B cell (primary cell): Measurements from ENCODE around the gene ISLR2. TPM values are rescaled to one million over a fixed set of nuclear protein-coding genes. Genes with fewer than 3 reads are reported as not detected.

Experiments used
- ATAC-seq: fragments of 200-7000 bp; cut with Tn5 transposase; one replicate; pipeline ENCODE4 v1.10.0; 2021; ENCODE audit warnings: low read depth, mild to moderate bottlenecking, moderate number of reproducible peaks, moderate library complexity
- CTCF ChIA-PET: fragments of 350-600 bp; sonication (Branson Sonifier 250); formaldehyde crosslinking; loops from one replicate; lab custom pipeline; 2021; ENCODE audit warnings: antibody characterized with exemption, inconsistent platforms; lab: Charles Lee
- POLR2A ChIA-PET: fragments of 350-600 bp; sonication (Branson Sonifier 250); formaldehyde crosslinking; loops from one replicate; lab custom pipeline; 2021; ENCODE audit warnings: antibody characterized with exemption; lab: Charles Lee
- DNase-seq: peaks from one replicate; pipeline ENCODE4 v3.0.0; 2013
- H2AFZ ChIP-seq: 2 replicates; pipeline ENCODE4 v1.6.1; 2012; ENCODE audit warnings: mild to moderate bottlenecking, low read depth, low read length; ENCODE audit not compliant: insufficient read depth, poor library complexity, severe bottlenecking
- H3K27ac ChIP-seq, 2 donors: 1 replicate in 1 of 2; 2 replicates in 1 of 2; pipeline ENCODE4 v1.5.1; 2012 to 2013; ENCODE audit warnings: low read length in 2 of 2, mild to moderate bottlenecking in 2 of 2, moderate library complexity in 1 of 2
- H3K27me3 ChIP-seq, 4 experiments: fragments of 200-600 bp in 1 of 4; sonication (generic) in 1 of 4; replicated peaks in 1 of 4; 1 replicate in 2 of 4; 2 replicates in 2 of 4; pipeline versions ENCODE4 v1.6.1 to v1.7.0; 2013 to 2016; ENCODE audit warnings: low read length in 3 of 4, mild to moderate bottlenecking in 2 of 4, mixed read lengths in 1 of 4, moderate library complexity in 1 of 4; ENCODE audit not compliant: insufficient read depth in 4 of 4, control insufficient read depth in 3 of 4; ENCODE audit errors: control extremely low read depth in 1 of 4
- H3K36me3 ChIP-seq, 2 experiments: replicated peaks in 1 of 2; 1 replicate in 1 of 2; 2 replicates in 1 of 2; pipeline versions ENCODE4 v1.6.1 to v1.7.1; 2013; ENCODE audit warnings: low read length in 1 of 2; ENCODE audit not compliant: insufficient read depth in 2 of 2, control insufficient read depth in 1 of 2; ENCODE audit errors: control extremely low read depth in 1 of 2, extremely low read depth in 1 of 2
- H3K4me1 ChIP-seq, 2 donors: fragments of 200-600 bp in 1 of 2; sonication (generic) in 1 of 2; 1 replicate in 1 of 2; 2 replicates in 1 of 2; pipeline versions ENCODE4 v1.5.1 to v1.6.1; 2013 to 2017; ENCODE audit warnings: low read length in 2 of 2; ENCODE audit not compliant: control insufficient read depth in 2 of 2, insufficient read depth in 2 of 2
- H3K4me2 ChIP-seq: replicated peaks from 2 replicates; pipeline ENCODE3; 2012; ENCODE audit warnings: mild to moderate bottlenecking, low read depth, low read length; ENCODE audit not compliant: poor library complexity, severe bottlenecking
- H3K4me3 ChIP-seq, 5 experiments: fragments of 200-600 bp in 1 of 5; sonication (generic) in 1 of 5; 1 replicate in 3 of 5; 2 replicates in 2 of 5; pipeline versions ENCODE4 v1.5.1 to v1.7.0; 2011 to 2016; ENCODE audit warnings: low read length in 4 of 5, mild to moderate bottlenecking in 4 of 5, low read depth in 2 of 5, control low read depth in 1 of 5, moderate library complexity in 1 of 5; ENCODE audit not compliant: insufficient read depth in 1 of 5; ENCODE audit errors: control extremely low read depth in 1 of 5, extremely low read depth in 1 of 5
- H3K79me2 ChIP-seq: fragments of 200-600 bp; sonication (generic); one replicate; pipeline ENCODE4 v1.6.0; 2016; ENCODE audit warnings: low read length; ENCODE audit not compliant: control insufficient read depth, insufficient read depth
- H3K9ac ChIP-seq: fragments of 200-600 bp; sonication (generic); 2 replicates; pipeline ENCODE4 v1.6.1; 2017; ENCODE audit warnings: mild to moderate bottlenecking, low read length, moderate library complexity
- H3K9me3 ChIP-seq, 3 donors: one replicate each; pipeline versions ENCODE4 v1.6.1 to v1.7.1; 2013; ENCODE audit warnings: low read length in 2 of 3; ENCODE audit not compliant: control insufficient read depth in 2 of 3, insufficient read depth in 1 of 3; ENCODE audit errors: control extremely low read depth in 1 of 3
- H4K20me1 ChIP-seq: 2 replicates; pipeline ENCODE4 v1.6.0; 2012; ENCODE audit warnings: mild to moderate bottlenecking, low read length; ENCODE audit not compliant: insufficient read depth, control insufficient read depth, poor library complexity, severe bottlenecking
- H3K27ac Mint-ChIP-seq: one replicate; pipeline ENCODE4 v1.8.0; 2021; ENCODE audit warnings: mixed read lengths
- H3K27me3 Mint-ChIP-seq: one replicate; pipeline ENCODE4 v1.8.0; 2021; ENCODE audit warnings: mixed read lengths
- H3K4me1 Mint-ChIP-seq: one replicate; pipeline ENCODE4 v1.8.0; 2021; ENCODE audit warnings: mixed read lengths
- H3K4me3 Mint-ChIP-seq: one replicate; pipeline ENCODE4 v1.8.0; 2021; ENCODE audit warnings: mixed read lengths
- H3K9me3 Mint-ChIP-seq: one replicate; pipeline ENCODE4 v1.8.0; 2022; ENCODE audit warnings: mixed read lengths; ENCODE audit not compliant: insufficient read depth
- EZH2 ChIP-seq: IDR thresholded peaks from 2 replicates; pipeline ENCODE4 v1.6.1; 2012; ENCODE audit warnings: borderline replicate concordance, low read depth, mild to moderate bottlenecking, moderate library complexity, low read length; ENCODE audit not compliant: insufficient read depth, poor library complexity, severe bottlenecking
- WGBS: methylation state at CpG from one replicate; pipeline ENCODE4 v1.1.5; 2013; ENCODE audit warnings: missing lambda C conversion rate; ENCODE audit not compliant: insufficient coverage; 5-methylcytosine and 5-hydroxymethylcytosine counted together
- intact Hi-C: fragments of 100-400 bp; cut with micrococcal nuclease; formaldehyde crosslinking; loops from one replicate; pipeline ENCODE4 v1.10.0; 2022
- polyA plus RNA-seq: library from polyadenylated mRNA; depleted of rRNA; stranded (reverse); fragments of >200 nt; gene quantifications from 2 replicates; pipeline ENCODE4 v1.2.3, GENCODE V29; 2012
- total RNA-seq, 2 donors: library from RNA; stranded (reverse); fragments of 120-200 nt in 1 of 2; gene quantifications; 1 replicate in 1 of 2; 2 replicates in 1 of 2; pipeline versions ENCODE4 v1.2.3 to v1.2.4, GENCODE V29; 2013 to 2022
- TF ChIP-seq, protein P1 (sequence below): fragments of 200-600 bp; IDR thresholded peaks from one replicate; pipeline ENCODE4 v1.8.0; 2022; ENCODE audit warnings: antibody characterized with exemption, mild to moderate bottlenecking

ISLR2 gene
- total and polyA plus RNA-seq, 2 donors (not counting 1 experiment from before 2014, with no cell fraction given), result not detected

DNA sequence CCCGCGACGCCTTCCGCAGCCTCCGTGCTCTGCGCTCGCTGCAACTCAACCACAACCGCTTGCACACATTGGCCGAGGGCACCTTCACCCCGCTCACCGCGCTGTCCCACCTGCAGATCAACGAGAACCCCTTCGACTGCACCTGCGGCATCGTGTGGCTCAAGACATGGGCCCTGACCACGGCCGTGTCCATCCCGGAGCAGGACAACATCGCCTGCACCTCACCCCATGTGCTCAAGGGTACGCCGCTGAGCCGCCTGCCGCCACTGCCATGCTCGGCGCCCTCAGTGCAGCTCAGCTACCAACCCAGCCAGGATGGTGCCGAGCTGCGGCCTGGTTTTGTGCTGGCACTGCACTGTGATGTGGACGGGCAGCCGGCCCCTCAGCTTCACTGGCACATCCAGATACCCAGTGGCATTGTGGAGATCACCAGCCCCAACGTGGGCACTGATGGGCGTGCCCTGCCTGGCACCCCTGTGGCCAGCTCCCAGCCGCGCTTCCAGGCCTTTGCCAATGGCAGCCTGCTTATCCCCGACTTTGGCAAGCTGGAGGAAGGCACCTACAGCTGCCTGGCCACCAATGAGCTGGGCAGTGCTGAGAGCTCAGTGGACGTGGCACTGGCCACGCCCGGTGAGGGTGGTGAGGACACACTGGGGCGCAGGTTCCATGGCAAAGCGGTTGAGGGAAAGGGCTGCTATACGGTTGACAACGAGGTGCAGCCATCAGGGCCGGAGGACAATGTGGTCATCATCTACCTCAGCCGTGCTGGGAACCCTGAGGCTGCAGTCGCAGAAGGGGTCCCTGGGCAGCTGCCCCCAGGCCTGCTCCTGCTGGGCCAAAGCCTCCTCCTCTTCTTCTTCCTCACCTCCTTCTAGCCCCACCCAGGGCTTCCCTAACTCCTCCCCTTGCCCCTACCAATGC is 45.1 kb downstream of the ISLR2 start:
- Mint-ChIP-seq H3K27ac (no peak overlapping the region), H3K9me3 (no peaks in the 10 kb centered on the region), H3K27me3 (peaks cover 27% of the 10 kb centered on the region), H3K4me3 (no peak overlapping the region), H3K4me1 (no peaks in the 10 kb centered on the region)
- ChIA-PET CTCF (no interaction called here), POLR2A (no interaction called here)
- Histone ChIP-seq H3K36me3 (no peaks in the 10 kb centered on the region), H3K4me3 (no peak overlapping the region), H3K4me2 (no peak overlapping the region), H3K27me3 (no peaks in the 10 kb centered on the region), H3K79me2 (no peaks in the 10 kb centered on the region), H3K4me1 (no peaks in the 10 kb centered on the region), H3K9me3 (peaks cover 0 to 3% (median 0%) of the 10 kb centered on the region in 3 donors), H2AFZ (no peak overlapping the region), H3K9ac (no peak overlapping the region), H4K20me1 (no peaks in the 10 kb centered on the region), H3K27ac (no peak overlapping the region)
- TF ChIP-seq, protein P1, sequence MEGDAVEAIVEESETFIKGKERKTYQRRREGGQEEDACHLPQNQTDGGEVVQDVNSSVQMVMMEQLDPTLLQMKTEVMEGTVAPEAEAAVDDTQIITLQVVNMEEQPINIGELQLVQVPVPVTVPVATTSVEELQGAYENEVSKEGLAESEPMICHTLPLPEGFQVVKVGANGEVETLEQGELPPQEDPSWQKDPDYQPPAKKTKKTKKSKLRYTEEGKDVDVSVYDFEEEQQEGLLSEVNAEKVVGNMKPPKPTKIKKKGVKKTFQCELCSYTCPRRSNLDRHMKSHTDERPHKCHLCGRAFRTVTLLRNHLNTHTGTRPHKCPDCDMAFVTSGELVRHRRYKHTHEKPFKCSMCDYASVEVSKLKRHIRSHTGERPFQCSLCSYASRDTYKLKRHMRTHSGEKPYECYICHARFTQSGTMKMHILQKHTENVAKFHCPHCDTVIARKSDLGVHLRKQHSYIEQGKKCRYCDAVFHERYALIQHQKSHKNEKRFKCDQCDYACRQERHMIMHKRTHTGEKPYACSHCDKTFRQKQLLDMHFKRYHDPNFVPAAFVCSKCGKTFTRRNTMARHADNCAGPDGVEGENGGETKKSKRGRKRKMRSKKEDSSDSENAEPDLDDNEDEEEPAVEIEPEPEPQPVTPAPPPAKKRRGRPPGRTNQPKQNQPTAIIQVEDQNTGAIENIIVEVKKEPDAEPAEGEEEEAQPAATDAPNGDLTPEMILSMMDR, result no peak
- TF ChIP-seq EZH2, result no peak
- ATAC-seq, result no peak
- DNase-seq, result no peak
- intact Hi-C loops, result no loop called here
- WGBS, result 90% methylated on average over 45 of the region's 45 CpGs
